ENCODE measurements around the gene TNMD. TPM values are rescaled to one million over a fixed set of nuclear protein-coding genes. Genes with fewer than 3 reads are reported as not detected.
"Not testable (repeated sequence)": the region's sequence is repeated elsewhere in the genome, so short reads cannot be mapped to it uniquely, and the experiment has no call there.

Gene TNMD
- total RNA-seq = not detected

- no peak for DNase-seq (ENCODE audit: low spot score)
- H3K9me3 ChIP-seq = no peaks in the 10 kb centered on the region
- no peak within 1 kb of the TSS for H3K4me3 ChIP-seq
- intact Hi-C loops (cut with DNase I) = no loop called here
- TF ChIP-seq POLR2AphosphoS5 (IDR thresholded peaks at IDR 0.05) (no peak), CTCF (IDR thresholded peaks at IDR 0.05) (no peak), POLR2A (IDR thresholded peaks at IDR 0.05) (no peak)
- 63% methylated on average over 2 of the region's 2 CpGs for WGBS
- no peaks in the 10 kb centered on the region for H3K4me1 ChIP-seq (replicated peaks)
- H3K27me3 ChIP-seq (replicated peaks; ENCODE audit: insufficient read depth) = no peaks in the 10 kb centered on the region
- H3K27ac ChIP-seq = no peak within 1 kb of the TSS
- no peaks in the 10 kb centered on the region for H3K36me3 ChIP-seq
Measured at GRCh38 chrX:100584611-100585010, at the start of gene TNMD. Gene TNMD (plus strand): TSS chrX:100584936. CDS start chrX:100585019, 83 bp downstream.

GRCh38 chrX:100565534-100565933, 19.2 kb upstream of the TNMD start:
- WGBS = 87% methylated on average over 7 of the region's 7 CpGs
- H3K9me3 ChIP-seq; intact Hi-C loops (cut with DNase I); H3K27ac ChIP-seq; H3K4me1 ChIP-seq (replicated peaks); DNase-seq (ENCODE audit: low spot score); H3K36me3 ChIP-seq; H3K4me3 ChIP-seq; H3K27me3 ChIP-seq (replicated peaks; ENCODE audit: insufficient read depth): not testable (repeated sequence)

- 68% methylated on average over 2 of the region's 2 CpGs for WGBS
- Histone ChIP-seq H3K27ac (no peak overlapping the region), H3K4me1 (replicated peaks) (no peaks in the 10 kb centered on the region), H3K27me3 (replicated peaks; ENCODE audit: insufficient read depth) (no peaks in the 10 kb centered on the region), H3K9me3 (no peaks in the 10 kb centered on the region), H3K36me3 (no peaks in the 10 kb centered on the region), H3K4me3 (no peak overlapping the region)
- no peak for DNase-seq (ENCODE audit: low spot score)
- intact Hi-C loops (cut with DNase I) = no loop called here
- TF ChIP-seq CTCF (IDR thresholded peaks at IDR 0.05) = no peak
- TF ChIP-seq POLR2A (IDR thresholded peaks at IDR 0.05) = no peak
- no peak for TF ChIP-seq POLR2AphosphoS5 (IDR thresholded peaks at IDR 0.05)
Measured at GRCh38 chrX:100586747-100587146, 2.0 kb downstream of the TNMD start.

GRCh38 chrX:100587861-100588260, 3.1 kb downstream of the TNMD start:
- H3K27ac ChIP-seq = no peak overlapping the region
- DNase-seq (ENCODE audit: low spot score) = no peak
- 30% methylated on average over 2 of the region's 2 CpGs for WGBS

GRCh38 chrX:100591256-100592051, 6.7 kb downstream of the TNMD start:
- Histone ChIP-seq H3K4me3 (no peak overlapping the region), H3K9me3 (no peaks in the 10 kb centered on the region), H3K4me1 (replicated peaks) (no peaks in the 10 kb centered on the region), H3K27ac (no peak overlapping the region), H3K36me3 (no peaks in the 10 kb centered on the region), H3K27me3 (replicated peaks; ENCODE audit: insufficient read depth) (no peaks in the 10 kb centered on the region)
- no peak for TF ChIP-seq POLR2AphosphoS5 (IDR thresholded peaks at IDR 0.05)
- TF ChIP-seq POLR2A (IDR thresholded peaks at IDR 0.05) = no peak
- TF ChIP-seq CTCF (IDR thresholded peaks at IDR 0.05) = no peak
- intact Hi-C loops (cut with DNase I) = no loop called here
- no peak for DNase-seq (ENCODE audit: low spot score)
- 91% methylated on average over 5 of the region's 5 CpGs for WGBS

More at GRCh38 chrX:100587861-100588260, 3.1 kb downstream of the TNMD start:
- no peak for TF ChIP-seq POLR2AphosphoS5 (IDR thresholded peaks at IDR 0.05)
- TF ChIP-seq POLR2A (IDR thresholded peaks at IDR 0.05) = no peak
- TF ChIP-seq CTCF (IDR thresholded peaks at IDR 0.05) = no peak
- H3K4me1 ChIP-seq (replicated peaks) = no peaks in the 10 kb centered on the region
- H3K36me3 ChIP-seq = no peaks in the 10 kb centered on the region
- intact Hi-C loops (cut with DNase I) = no loop called here
- no peak overlapping the region for H3K4me3 ChIP-seq
- H3K27me3 ChIP-seq (replicated peaks; ENCODE audit: insufficient read depth) = no peaks in the 10 kb centered on the region
- no peaks in the 10 kb centered on the region for H3K9me3 ChIP-seq
